Neutrophil (primary cell): ENCODE results near the gene RHOH.

Experiments
- H3K27ac ChIP-seq: fragments of 200-600 bp; sonication (generic); 2 replicates; pipeline ENCODE4 v1.5.1; 2016; ENCODE audit warnings: mild to moderate bottlenecking, moderate library complexity
- H3K27me3 ChIP-seq: fragments of 200-600 bp; sonication (generic); 2 replicates; pipeline ENCODE4 v1.6.0; 2016; ENCODE audit warnings: mild to moderate bottlenecking
- H3K36me3 ChIP-seq: fragments of 200-600 bp; sonication (generic); 2 replicates; pipeline ENCODE4 v1.5.1; 2017
- H3K4me1 ChIP-seq, 2 experiments: fragments of 200-600 bp in 1 of 2; sonication (generic) in 1 of 2; 1 replicate in 1 of 2; 2 replicates in 1 of 2; pipeline versions ENCODE4 v1.5.1 to v1.6.1; 2013 to 2016; ENCODE audit warnings: low read depth in 1 of 2, low read length in 1 of 2, mild to moderate bottlenecking in 1 of 2, moderate library complexity in 1 of 2; ENCODE audit not compliant: control insufficient read depth in 1 of 2, insufficient read depth in 1 of 2
- H3K4me3 ChIP-seq, 2 experiments: fragments of 200-600 bp in 1 of 2; sonication (generic) in 1 of 2; 1 replicate in 1 of 2; 2 replicates in 1 of 2; pipeline ENCODE4 v1.5.1; 2013 to 2016; ENCODE audit warnings: low read depth in 1 of 2, low read length in 1 of 2, mild to moderate bottlenecking in 1 of 2, moderate library complexity in 1 of 2
- H3K9me3 ChIP-seq: fragments of 200-600 bp; sonication (generic); 2 replicates; pipeline ENCODE4 v1.5.1; 2016
- CTCF ChIP-seq: fragments of 200-600 bp; sonication (generic); IDR thresholded peaks from 2 replicates; pipeline ENCODE4 v1.5.1; 2016; ENCODE audit warnings: antibody characterized with exemption

Gene RHOH

DNA sequence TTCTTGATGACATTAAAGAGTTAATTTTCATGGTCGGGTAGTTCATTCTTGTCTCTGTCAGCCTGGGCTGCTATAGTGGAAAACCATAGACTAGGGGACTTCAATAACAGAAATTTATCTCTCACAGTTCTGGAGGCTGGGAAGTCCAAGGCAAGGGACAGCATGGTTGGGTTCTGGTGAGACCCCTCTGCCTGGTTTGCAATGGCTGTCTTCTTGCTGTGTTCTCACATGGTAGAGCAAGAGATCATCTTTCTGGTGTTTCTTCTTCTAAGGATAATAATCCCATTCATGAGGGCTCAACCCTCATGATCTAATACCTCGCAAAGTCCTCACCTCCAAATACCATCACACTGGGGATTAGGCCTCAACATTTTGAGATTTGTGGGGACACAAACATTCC lies 50.1 kb downstream of the RHOH start:
- Histone ChIP-seq H3K9me3 (no peaks in the 10 kb centered on the region), H3K36me3 (no peaks in the 10 kb centered on the region), H3K27me3 (no peaks in the 10 kb centered on the region), H3K27ac (no peak overlapping the region), H3K4me3 (no peak overlapping the region), H3K4me1 (peaks cover 20 to 22% of the 10 kb centered on the region in 2 experiments)
- TF ChIP-seq CTCF: no peak

DNA sequence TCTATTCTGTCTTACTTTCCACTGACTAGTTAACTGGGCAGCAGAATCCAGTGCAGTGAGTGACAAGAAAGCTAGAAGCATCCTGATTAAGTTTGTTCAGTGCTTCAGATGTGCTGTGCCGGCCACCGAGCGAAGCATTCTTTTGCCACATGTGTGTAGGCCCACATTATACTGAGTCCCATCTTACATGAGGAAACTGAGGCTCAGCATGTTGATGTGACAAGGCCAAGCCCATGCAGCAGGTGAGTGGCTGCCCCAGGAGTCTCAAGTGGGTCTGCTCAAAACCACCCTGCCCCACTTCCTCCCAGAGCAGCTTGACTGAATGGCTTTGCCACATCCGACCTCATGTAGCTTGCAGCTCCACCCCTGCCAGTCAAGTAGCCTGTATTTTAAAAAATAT lies 50.5 kb downstream of the RHOH start:
- Histone ChIP-seq H3K27me3 (no peaks in the 10 kb centered on the region), H3K27ac (no peak overlapping the region), H3K36me3 (no peaks in the 10 kb centered on the region), H3K9me3 (no peaks in the 10 kb centered on the region), H3K4me3 (no peak overlapping the region), H3K4me1 (peaks cover 15 to 18% of the 10 kb centered on the region in 2 experiments)
- TF ChIP-seq CTCF: no peak

DNA sequence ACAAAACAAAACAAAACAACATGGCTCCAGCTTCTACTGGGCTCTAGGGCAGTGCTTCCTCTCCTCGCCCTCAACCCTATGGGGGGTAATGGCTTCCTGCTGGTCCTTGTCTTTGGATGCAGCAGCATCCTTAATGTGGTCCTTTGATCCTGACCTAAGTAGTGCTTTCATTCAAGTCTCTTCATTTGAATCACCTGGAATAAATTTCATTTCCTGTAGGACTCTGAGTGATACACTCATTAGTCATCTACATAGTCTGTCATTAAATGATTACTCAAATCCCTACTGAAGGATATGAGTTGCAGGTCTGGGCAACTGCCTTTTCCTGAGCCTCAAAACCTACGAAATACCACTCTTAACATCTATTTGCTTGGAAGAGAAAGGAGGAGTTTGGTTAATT lies 54.5 kb downstream of the RHOH start:
- no peak overlapping the region for H3K4me3 ChIP-seq
- no peaks in the 10 kb centered on the region for H3K9me3 ChIP-seq
- no peak overlapping the region for H3K27ac ChIP-seq
- H3K4me1 ChIP-seq: peaks cover 0 to 3% of the 10 kb centered on the region in 2 experiments
- H3K36me3 ChIP-seq: no peaks in the 10 kb centered on the region
- no peak for TF ChIP-seq CTCF
- H3K27me3 ChIP-seq: no peaks in the 10 kb centered on the region

GRCh38 chr4:40253906-40254305 lies 57.1 kb downstream of the RHOH start:
- H3K36me3 ChIP-seq: no peaks in the 10 kb centered on the region
- no peak overlapping the region for H3K4me3 ChIP-seq
- no peaks in the 10 kb centered on the region for H3K9me3 ChIP-seq
- H3K4me1 ChIP-seq: peaks cover 6% of the 10 kb centered on the region in 2 experiments
- TF ChIP-seq CTCF: no peak
- no peak overlapping the region for H3K27ac ChIP-seq
- no peaks in the 10 kb centered on the region for H3K27me3 ChIP-seq

- peaks cover 6% of the 10 kb centered on the region in 2 experiments for H3K4me1 ChIP-seq
- no peaks in the 10 kb centered on the region for H3K9me3 ChIP-seq
- H3K4me3 ChIP-seq: no peak overlapping the region
- H3K27me3 ChIP-seq: no peaks in the 10 kb centered on the region
- H3K36me3 ChIP-seq: no peaks in the 10 kb centered on the region
- TF ChIP-seq CTCF: no peak
- H3K27ac ChIP-seq: no peak overlapping the region
Measured at GRCh38 chr4:40254608-40255392, 58.0 kb downstream of the RHOH start.
